ENCODE measurements around the gene SMAD2.
A peak's percentile ranks its signal among the peaks of the same experiment; 100 is the strongest.
"Not testable (repeated sequence)": the region's sequence is repeated elsewhere in the genome, so short reads cannot be mapped to it uniquely, and the experiment has no call there.

The SMAD2 gene

GRCh38 chr18:47930199-47930930 is at the start of gene SMAD2:
SMAD2 (minus strand) TSS chr18:47930659; CDS start chr18:47896756, 33,903 bp downstream.
- peak; percentile 69 for DNase-seq
- Mint-ChIP-seq H3K36me3 (peaks cover 3 to 7% of the 10 kb centered on the region in 2 donors), H3K9me3 (no peaks in the 10 kb centered on the region), H3K27me3 (peaks cover 0 to 12% of the 10 kb centered on the region in 2 donors), H3K4me3 (peak within 1 kb of the TSS; percentile 86 to 88), H3K4me1 (peaks cover 27 to 48% of the 10 kb centered on the region in 2 donors), H3K27ac (peak within 1 kb of the TSS; percentile 96)
- ATAC-seq (replicated peaks): peak; percentile 78

- H3K36me3 Mint-ChIP-seq: peaks cover 0 to 4% of the 10 kb centered on the region in 2 donors
Observed at GRCh38 chr18:47979611-47980200, 49.2 kb upstream of the SMAD2 start.

GRCh38 chr18:47978603-47979002 is 48.1 kb upstream of the SMAD2 start:
- peaks cover 11 to 16% of the 10 kb centered on the region in 2 donors for H3K4me1 Mint-ChIP-seq
- H3K9me3 Mint-ChIP-seq: peaks cover 5 to 7% of the 10 kb centered on the region in 2 donors
- H3K4me3 Mint-ChIP-seq: no peak overlapping the region
- peaks cover 0 to 4% of the 10 kb centered on the region in 2 donors for H3K36me3 Mint-ChIP-seq
- ATAC-seq (replicated peaks) (no peak), DNase-seq (no peak)
- H3K27ac Mint-ChIP-seq: no peak overlapping the region
- peaks cover 23 to 45% of the 10 kb centered on the region in 2 donors for H3K27me3 Mint-ChIP-seq

More at GRCh38 chr18:47979611-47980200, 49.2 kb upstream of the SMAD2 start:
- ATAC-seq (replicated peaks) (no peak), DNase-seq (no peak)
- H3K4me1 Mint-ChIP-seq: peaks cover 11 to 16% of the 10 kb centered on the region in 2 donors
- no peak overlapping the region for H3K4me3 Mint-ChIP-seq
- no peak overlapping the region for H3K27ac Mint-ChIP-seq
- H3K27me3 Mint-ChIP-seq: peaks cover 19 to 41% of the 10 kb centered on the region in 2 donors
- H3K9me3 Mint-ChIP-seq: peaks cover 5 to 7% of the 10 kb centered on the region in 2 donors

GRCh38 chr18:47978141-47978540 is 47.7 kb upstream of the SMAD2 start:
- no peak overlapping the region for H3K27ac Mint-ChIP-seq
- H3K9me3 Mint-ChIP-seq: peaks cover 5 to 7% of the 10 kb centered on the region in 2 donors
- DNase-seq: no peak
- no peak for ATAC-seq (replicated peaks)
- H3K36me3 Mint-ChIP-seq: peaks cover 0 to 4% of the 10 kb centered on the region in 2 donors
- peaks cover 24 to 45% of the 10 kb centered on the region in 2 donors for H3K27me3 Mint-ChIP-seq
- H3K4me1 Mint-ChIP-seq: peaks cover 11 to 16% of the 10 kb centered on the region in 2 donors
- H3K4me3 Mint-ChIP-seq: no peak overlapping the region

GRCh38 chr18:47975701-47976100 is 45.2 kb upstream of the SMAD2 start:
- DNase-seq (peak; percentile 47), ATAC-seq (replicated peaks) (peak; percentile 90 to 95)
- peaks cover 5% of the 10 kb centered on the region in 2 donors for H3K9me3 Mint-ChIP-seq
- H3K4me3 Mint-ChIP-seq: no peak overlapping the region
- H3K27ac Mint-ChIP-seq: no peak overlapping the region
- peaks cover 18 to 24% of the 10 kb centered on the region in 2 donors for H3K4me1 Mint-ChIP-seq
- peaks cover 23 to 59% of the 10 kb centered on the region in 2 donors for H3K27me3 Mint-ChIP-seq
- peaks cover 0 to 4% of the 10 kb centered on the region in 2 donors for H3K36me3 Mint-ChIP-seq

GRCh38 chr18:47975105-47975504 is 44.6 kb upstream of the SMAD2 start:
- H3K36me3 Mint-ChIP-seq: peaks cover 0 to 4% of the 10 kb centered on the region in 2 donors
- no peak for DNase-seq
- H3K4me1 Mint-ChIP-seq: peaks cover 23 to 30% of the 10 kb centered on the region in 2 donors
- H3K27ac Mint-ChIP-seq: no peak overlapping the region
- H3K4me3 Mint-ChIP-seq: no peak overlapping the region
- peaks cover 5% of the 10 kb centered on the region in 2 donors for H3K9me3 Mint-ChIP-seq
- peaks cover 23 to 60% of the 10 kb centered on the region in 2 donors for H3K27me3 Mint-ChIP-seq
- ATAC-seq (replicated peaks): no peak

- Mint-ChIP-seq H3K36me3 (no peaks in the 10 kb centered on the region), H3K9me3 (peaks cover 0 to 3% of the 10 kb centered on the region in 2 donors), H3K27ac (no peak overlapping the region), H3K4me1 (peaks cover 19 to 27% of the 10 kb centered on the region in 2 donors), H3K4me3 (no peak overlapping the region), H3K27me3 (peaks cover 26 to 58% of the 10 kb centered on the region in 2 donors)
- ATAC-seq (replicated peaks) (peak; percentile 94 to 95), DNase-seq (no peak)
Observed at GRCh38 chr18:47970664-47971531, 40.4 kb upstream of the SMAD2 start.

GRCh38 chr18:47969816-47970215 is 39.4 kb upstream of the SMAD2 start:
- Mint-ChIP-seq H3K36me3 (no peaks in the 10 kb centered on the region), H3K27ac (no peak overlapping the region), H3K4me1 (peaks cover 14 to 16% of the 10 kb centered on the region in 2 donors), H3K4me3 (no peak overlapping the region), H3K27me3 (peaks cover 26 to 57% of the 10 kb centered on the region in 2 donors), H3K9me3 (peaks cover 0 to 2% of the 10 kb centered on the region in 2 donors)
- DNase-seq (no peak), ATAC-seq (replicated peaks) (no peak)

- DNase-seq (no peak), ATAC-seq (replicated peaks) (no peak)
- Mint-ChIP-seq H3K4me1 (peaks cover 14 to 16% of the 10 kb centered on the region in 2 donors), H3K36me3 (no peaks in the 10 kb centered on the region), H3K27me3 (peaks cover 19 to 49% of the 10 kb centered on the region in 2 donors), H3K27ac (no peak overlapping the region), H3K9me3 (peaks cover 0 to 2% of the 10 kb centered on the region in 2 donors), H3K4me3 (no peak overlapping the region)
Observed at GRCh38 chr18:47968721-47969120, 38.3 kb upstream of the SMAD2 start.

GRCh38 chr18:47968006-47968676 is 37.7 kb upstream of the SMAD2 start:
- DNase-seq: no peak
- Mint-ChIP-seq H3K27me3 (peaks cover 13 to 43% of the 10 kb centered on the region in 2 donors), H3K27ac (no peak overlapping the region), H3K4me1 (peaks cover 14 to 16% of the 10 kb centered on the region in 2 donors), H3K4me3 (no peak overlapping the region), H3K9me3 (peaks cover 0 to 2% of the 10 kb centered on the region in 2 donors), H3K36me3 (no peaks in the 10 kb centered on the region)
- no peak for ATAC-seq (replicated peaks)

- Mint-ChIP-seq H3K4me1 (no peaks in the 10 kb centered on the region), H3K4me3 (no peak overlapping the region), H3K36me3 (peaks cover 3 to 6% of the 10 kb centered on the region in 2 donors), H3K27ac (no peak overlapping the region), H3K27me3 (peaks cover 13 to 16% of the 10 kb centered on the region in 2 donors), H3K9me3 (peaks cover 18 to 21% of the 10 kb centered on the region in 2 donors)
- no peak for DNase-seq
- no peak for ATAC-seq (replicated peaks)
Observed at GRCh38 chr18:47964053-47964452, 33.6 kb upstream of the SMAD2 start.

- not testable (repeated sequence) for H3K4me1 Mint-ChIP-seq; H3K27ac Mint-ChIP-seq; DNase-seq; ATAC-seq (replicated peaks); H3K36me3 Mint-ChIP-seq; H3K4me3 Mint-ChIP-seq
- Mint-ChIP-seq H3K9me3 (peaks cover 16 to 21% of the 10 kb centered on the region in 2 donors), H3K27me3 (peaks cover 19 to 29% of the 10 kb centered on the region in 2 donors)
Observed at GRCh38 chr18:47961003-47961402, 30.5 kb upstream of the SMAD2 start.

GRCh38 chr18:47953471-47953931 is 23.0 kb upstream of the SMAD2 start:
- ATAC-seq (replicated peaks) (peak; percentile 99), DNase-seq (peak; percentile 33)
- H3K27ac Mint-ChIP-seq: peak overlapping the region; percentile 15
- peaks cover 11 to 15% of the 10 kb centered on the region in 2 donors for H3K4me1 Mint-ChIP-seq
- H3K4me3 Mint-ChIP-seq: peak overlapping the region in 1 of 2 donors; percentile 43
- peaks cover 18 to 39% of the 10 kb centered on the region in 2 donors for H3K27me3 Mint-ChIP-seq
- H3K9me3 Mint-ChIP-seq: no peaks in the 10 kb centered on the region
- H3K36me3 Mint-ChIP-seq: no peaks in the 10 kb centered on the region
